Suprapubic skin (tissue), 3 donors: ENCODE data around the gene TTC1.

ENCODE experiments used
- CTCF ChIP-seq, 2 donors: fragments of 200-600 bp in 1 of 2; fragments of 450-650 bp in 1 of 2; sonication (generic) in 1 of 2; IDR thresholded peaks; one replicate each; pipeline ENCODE4 v1.5.1; 2016 to 2019; ENCODE audit warnings: antibody characterized with exemption in 2 of 2, mild to moderate bottlenecking in 1 of 2, moderate library complexity in 1 of 2
- EP300 ChIP-seq: sonication (generic); formaldehyde crosslinking; IDR thresholded peaks from one replicate; pipeline ENCODE4 v1.6.1; 2017; ENCODE audit warnings: antibody characterized with exemption
- POLR2A ChIP-seq, 2 donors: fragments of 450-650 bp; IDR thresholded peaks; one replicate each; pipeline ENCODE4 v1.6.1; 2017; ENCODE audit warnings: antibody characterized with exemption in 2 of 2, mild to moderate bottlenecking in 2 of 2, moderate library complexity in 2 of 2

DNA sequence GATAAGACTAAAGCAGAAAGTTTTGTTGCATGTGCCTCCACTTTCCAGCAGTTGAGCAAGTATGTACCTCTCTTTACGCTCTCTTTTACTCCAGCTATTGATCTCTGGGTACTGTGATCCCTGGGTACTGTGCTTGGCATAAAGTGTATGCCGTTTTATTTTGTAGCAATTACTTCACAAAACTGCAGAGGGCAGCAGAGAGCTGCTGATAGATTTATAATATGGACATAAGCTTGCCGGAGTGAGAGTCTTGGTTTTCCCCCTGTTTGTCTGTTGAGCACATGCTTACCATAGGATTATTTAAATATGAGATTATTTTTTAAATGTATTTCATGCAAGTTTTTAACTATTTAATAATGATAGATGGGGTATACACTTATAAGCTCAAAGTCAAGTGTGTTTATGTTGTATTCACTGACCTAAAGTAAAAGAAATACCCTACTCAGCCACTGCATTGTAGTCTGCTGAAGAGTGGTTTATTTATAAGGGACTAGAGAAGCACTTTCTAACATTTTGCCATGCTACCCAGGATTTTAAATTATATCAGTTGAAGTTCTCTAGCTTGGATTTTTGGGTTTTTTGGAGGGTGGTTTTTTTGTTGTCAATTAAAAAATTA, 13.0 kb downstream of the TTC1 start:
- TF ChIP-seq CTCF (IDR thresholded peaks at IDR 0.05) (peak; percentile 68), EP300 (no peak), POLR2A (IDR thresholded peaks at IDR 0.05) (no peak)
